Mesodermal cell (in vitro differentiated cells): ENCODE data around the gene DNAH8.

Source experiments
- H3K27ac ChIP-seq: 2 replicates; pipeline ENCODE4 v1.7.0; 2013; ENCODE audit warnings: mild to moderate bottlenecking, low read depth, low read length, moderate library complexity; ENCODE audit not compliant: severe bottlenecking
- H3K36me3 ChIP-seq: 2 replicates; pipeline ENCODE4 v1.7.1; 2013; ENCODE audit warnings: mild to moderate bottlenecking, low read length, moderate library complexity; ENCODE audit not compliant: control insufficient read depth, insufficient read depth
- H3K4me1 ChIP-seq: one replicate; pipeline ENCODE4 v1.7.1; 2013; ENCODE audit warnings: mild to moderate bottlenecking, low read length; ENCODE audit not compliant: insufficient read depth, control insufficient read depth, poor library complexity, severe bottlenecking
- H3K4me3 ChIP-seq: 2 replicates; pipeline ENCODE4 v1.7.0; 2013; ENCODE audit warnings: low read length, control low read depth, mild to moderate bottlenecking; ENCODE audit not compliant: insufficient read depth, poor library complexity, severe bottlenecking; ENCODE audit errors: extremely low read depth
- H3K9me3 ChIP-seq: 2 replicates; pipeline ENCODE4 v1.7.1; 2013; ENCODE audit warnings: mild to moderate bottlenecking, low read length, moderate library complexity; ENCODE audit not compliant: control insufficient read depth
- WGBS, 2 experiments: methylation state at CpG; one replicate each; pipeline ENCODE4 v1.1.5; 2013; ENCODE audit warnings: missing lambda C conversion rate in 2 of 2; ENCODE audit not compliant: insufficient coverage in 2 of 2; 5-methylcytosine and 5-hydroxymethylcytosine counted together

The DNAH8 gene

DNA sequence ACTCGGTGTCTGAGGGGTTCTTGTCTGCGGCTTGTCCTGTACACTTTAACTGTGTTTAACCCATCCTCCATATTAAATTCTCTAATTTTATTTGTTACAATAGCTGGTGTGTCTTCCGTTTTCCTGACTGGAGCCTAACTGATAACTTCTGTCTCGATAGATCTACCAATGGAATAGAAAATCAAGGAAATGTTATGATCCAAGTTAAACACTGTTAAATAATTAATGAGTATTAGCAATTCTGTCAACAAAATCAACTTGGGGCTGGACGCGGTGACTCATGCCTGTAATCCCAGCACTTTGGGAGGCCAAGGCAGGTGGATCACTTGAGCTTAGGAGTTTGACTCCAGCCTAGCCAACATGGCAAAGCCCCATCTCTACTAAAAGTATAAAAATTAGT, 81.7 kb downstream of the DNAH8 start:
- Histone ChIP-seq H3K4me1 (peaks cover 15% of the 10 kb centered on the region), H3K9me3 (no peaks in the 10 kb centered on the region), H3K27ac (peak overlapping the region; percentile 60), H3K4me3 (no peak overlapping the region), H3K36me3 (no peaks in the 10 kb centered on the region)
- 93% methylated on average over 2 of the region's 6 CpGs; no CpG with 5 or more reads in 1 of the 2 experiments for WGBS, 2 experiments

DNA sequence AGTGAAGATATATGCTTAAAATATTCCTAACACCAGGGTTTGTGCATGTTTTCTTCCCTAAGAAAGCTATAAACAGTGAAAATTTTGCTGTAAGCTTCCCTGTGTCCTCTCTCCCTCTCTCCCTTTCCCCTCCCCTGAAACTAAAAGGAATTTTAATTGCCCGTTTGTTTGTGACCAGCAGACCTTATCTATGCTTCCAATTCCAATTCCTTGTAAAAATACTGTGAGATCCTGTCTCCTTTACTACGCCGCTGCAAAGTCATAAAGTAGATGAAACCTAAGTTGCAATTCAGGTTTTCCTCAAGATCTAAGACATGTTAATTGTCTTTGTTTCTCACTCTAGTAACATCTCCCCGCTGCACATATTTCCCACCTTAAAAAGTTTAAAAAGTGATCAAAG, 82.3 kb downstream of the DNAH8 start:
- no peaks in the 10 kb centered on the region for H3K9me3 ChIP-seq
- H3K4me1 ChIP-seq: peaks cover 15% of the 10 kb centered on the region
- 48 to 59% methylated on average over 3 to 4 of the region's 4 CpGs for WGBS, 2 experiments
- H3K36me3 ChIP-seq: no peaks in the 10 kb centered on the region
- H3K27ac ChIP-seq: peak overlapping the region; percentile 81
- no peak overlapping the region for H3K4me3 ChIP-seq

DNA sequence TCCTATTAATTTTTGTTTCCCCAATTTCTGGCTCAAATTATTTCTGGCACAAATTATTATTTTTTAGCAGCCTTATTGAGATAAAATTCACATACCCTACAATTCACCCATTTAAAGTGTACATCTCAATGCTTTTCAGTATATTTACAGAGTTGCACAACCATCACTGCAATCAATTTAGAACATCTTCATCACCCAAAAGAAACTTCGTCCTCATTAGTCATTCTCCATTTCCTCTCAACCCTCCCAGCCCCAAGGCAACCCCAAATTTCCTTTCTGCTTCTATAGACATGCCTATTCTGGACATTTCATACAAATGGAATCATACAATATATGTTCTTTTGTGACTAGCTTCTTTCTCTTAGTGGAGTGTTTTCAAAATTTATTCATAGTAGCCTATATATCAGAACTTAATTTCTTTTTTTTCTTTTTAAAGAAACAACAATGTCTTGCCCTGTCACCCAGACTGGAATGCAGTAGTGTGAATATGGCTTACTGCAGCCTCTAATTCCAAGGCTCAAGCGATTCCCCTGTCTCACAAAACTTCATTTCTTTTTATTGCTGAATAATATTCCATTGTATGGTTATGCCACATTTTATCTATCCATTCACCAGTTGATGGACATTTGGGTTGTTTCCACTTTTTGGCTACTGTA, 84.5 kb downstream of the DNAH8 start:
- H3K27ac ChIP-seq: no peak overlapping the region
- peaks cover 15% of the 10 kb centered on the region for H3K4me1 ChIP-seq
- WGBS, 2 experiments: 67 to 80% methylated on average over 1 of the region's 2 CpGs
- H3K9me3 ChIP-seq: no peaks in the 10 kb centered on the region
- H3K36me3 ChIP-seq: no peaks in the 10 kb centered on the region
- no peak overlapping the region for H3K4me3 ChIP-seq

DNA sequence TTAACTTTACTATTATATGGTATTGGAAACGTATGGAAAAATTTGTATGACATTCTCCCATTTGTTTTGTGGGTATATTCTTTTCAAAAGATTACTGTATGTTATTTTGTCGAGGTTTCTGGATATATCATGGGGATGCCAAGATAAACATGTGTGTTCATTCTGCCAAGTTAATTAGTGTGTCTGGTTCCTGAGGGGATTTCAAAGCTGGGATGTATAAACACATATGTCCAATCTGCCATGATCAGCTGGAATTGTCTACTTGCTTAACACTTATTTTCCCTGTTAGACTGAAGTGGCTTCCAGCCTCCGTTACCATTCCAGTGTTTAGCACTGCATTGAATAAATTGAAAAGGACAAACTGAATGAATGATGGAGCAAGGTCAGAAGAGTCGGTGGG, 86.2 kb downstream of the DNAH8 start:
- no peaks in the 10 kb centered on the region for H3K9me3 ChIP-seq
- 94 to 100% methylated on average over 2 to 3 of the region's 4 CpGs for WGBS, 2 experiments
- H3K4me1 ChIP-seq: peaks cover 15% of the 10 kb centered on the region

DNA sequence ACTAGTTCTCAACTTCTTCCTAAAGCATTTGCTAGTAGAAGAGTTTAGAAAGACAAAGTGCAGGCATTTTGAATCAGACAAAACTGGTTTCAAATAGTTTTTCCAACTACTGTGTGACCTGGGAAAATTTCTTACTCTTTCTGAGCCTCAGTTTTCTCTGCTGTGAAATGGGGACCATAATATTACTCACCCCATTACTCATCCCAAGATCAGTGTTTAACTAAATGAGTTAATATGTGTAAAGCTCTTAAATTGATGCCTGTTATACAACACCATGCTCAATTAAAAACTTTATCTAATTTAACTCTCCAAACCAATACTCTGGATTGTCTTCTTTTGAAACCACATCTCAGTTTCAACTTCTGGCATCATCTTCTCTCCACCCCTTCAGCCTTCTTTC, 87.4 kb downstream of the DNAH8 start:
- Histone ChIP-seq H3K9me3 (no peaks in the 10 kb centered on the region), H3K36me3 (no peaks in the 10 kb centered on the region), H3K27ac (no peak overlapping the region), H3K4me1 (peaks cover 6% of the 10 kb centered on the region), H3K4me3 (no peak overlapping the region)

More for the DNA sequence above, 86.2 kb downstream of the DNAH8 start:
- Histone ChIP-seq H3K4me3 (no peak overlapping the region), H3K36me3 (no peaks in the 10 kb centered on the region), H3K27ac (no peak overlapping the region)

DNA sequence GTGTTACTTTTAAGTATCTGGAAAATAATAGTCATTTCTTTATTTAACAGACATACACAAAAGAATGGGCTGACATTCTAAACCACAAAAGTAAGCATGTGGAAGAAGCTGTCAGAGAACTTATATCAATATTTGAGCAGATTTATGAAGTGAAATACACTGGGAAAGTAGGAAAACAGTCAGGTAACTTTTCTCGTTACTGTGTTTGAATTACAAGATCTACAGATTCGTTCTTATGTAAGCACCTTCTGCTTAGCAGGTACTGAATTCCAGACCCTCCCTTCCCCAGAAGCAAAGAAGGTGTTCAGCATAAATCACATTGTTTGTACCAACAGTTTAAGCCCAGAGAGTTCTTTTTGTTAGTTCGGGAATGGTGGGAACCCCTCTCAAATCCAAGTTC, 88.0 kb downstream of the DNAH8 start:
- Histone ChIP-seq H3K36me3 (no peaks in the 10 kb centered on the region), H3K4me3 (no peak overlapping the region), H3K27ac (no peak overlapping the region), H3K9me3 (no peaks in the 10 kb centered on the region), H3K4me1 (no peaks in the 10 kb centered on the region)
- 94 to 100% methylated on average over 1 to 2 of the region's 3 CpGs for WGBS, 2 experiments

DNA sequence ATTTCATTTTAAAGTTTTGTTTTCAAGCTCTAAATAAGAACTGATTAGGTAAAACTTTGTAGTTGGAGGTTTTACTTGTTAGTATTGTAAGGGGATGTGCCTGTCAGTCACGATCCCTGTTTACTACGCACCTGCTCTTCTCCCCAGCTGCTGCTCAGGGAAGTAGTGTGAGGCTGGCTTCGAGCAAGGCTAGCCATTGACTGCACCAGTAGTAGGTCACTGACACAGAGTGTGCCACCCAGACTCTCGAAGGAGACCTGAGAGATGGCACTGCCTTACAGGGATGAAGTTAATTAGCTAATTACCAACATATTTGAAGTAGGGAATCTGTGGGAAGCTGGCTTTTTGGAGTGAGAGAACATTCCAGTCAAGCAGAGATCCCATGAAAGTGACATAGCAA, 89.2 kb downstream of the DNAH8 start:
- Histone ChIP-seq H3K4me1 (no peaks in the 10 kb centered on the region), H3K9me3 (no peaks in the 10 kb centered on the region), H3K4me3 (no peak overlapping the region), H3K36me3 (no peaks in the 10 kb centered on the region), H3K27ac (no peak overlapping the region)
- 60 to 96% methylated on average over 1 to 3 of the region's 4 CpGs for WGBS, 2 experiments

DNA sequence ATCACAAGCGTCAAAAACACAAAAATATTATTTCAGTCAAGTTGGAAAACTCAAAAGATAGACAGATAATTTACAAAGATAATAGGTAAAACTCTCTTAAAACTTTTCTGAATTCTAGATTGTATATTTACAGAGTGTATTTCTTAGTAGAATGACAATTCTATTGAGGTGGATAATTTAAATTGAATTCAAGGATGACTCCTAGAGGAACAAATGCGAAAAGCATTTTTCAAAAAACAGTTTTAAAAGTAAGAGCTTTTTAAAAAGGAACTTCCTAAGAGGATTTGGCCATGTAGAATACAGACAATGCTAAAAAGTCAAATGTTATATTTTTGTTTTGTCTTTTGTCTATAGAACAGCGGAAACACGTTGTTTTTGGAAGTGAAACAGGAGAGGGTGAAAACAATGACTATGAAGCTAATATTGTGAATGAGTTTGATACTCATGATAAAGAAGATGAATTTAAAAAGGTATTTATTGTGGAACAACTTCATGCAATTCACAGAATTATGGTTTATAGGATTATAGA, 90.1 kb downstream of the DNAH8 start:
- H3K36me3 ChIP-seq: no peaks in the 10 kb centered on the region
- H3K4me1 ChIP-seq: no peaks in the 10 kb centered on the region
- H3K4me3 ChIP-seq: no peak overlapping the region
- H3K9me3 ChIP-seq: no peaks in the 10 kb centered on the region
- 93 to 97% methylated on average over 3 of the region's 4 CpGs for WGBS, 2 experiments
- H3K27ac ChIP-seq: no peak overlapping the region

DNA sequence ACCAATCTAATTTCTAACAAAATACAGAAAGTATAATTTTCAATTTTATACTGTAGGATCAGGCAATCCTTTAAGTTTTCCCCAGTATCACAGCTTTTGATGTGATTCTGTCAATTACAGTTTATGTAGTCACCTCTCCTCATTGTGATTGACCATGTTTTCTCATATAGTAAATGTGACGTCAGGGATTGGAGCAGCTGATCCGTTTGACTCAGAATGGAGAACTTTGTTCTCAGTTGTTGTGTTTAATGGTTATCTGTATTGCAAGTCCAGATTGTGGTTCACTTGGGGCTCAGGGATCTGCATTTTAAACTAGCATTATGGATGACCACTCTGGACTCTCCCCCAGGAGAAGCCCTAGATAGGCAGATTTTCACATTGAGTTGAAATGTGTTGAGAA, 90.6 kb downstream of the DNAH8 start:
- Histone ChIP-seq H3K36me3 (no peaks in the 10 kb centered on the region), H3K4me3 (no peak overlapping the region), H3K9me3 (no peaks in the 10 kb centered on the region), H3K27ac (no peak overlapping the region), H3K4me1 (no peaks in the 10 kb centered on the region)
- WGBS, 2 experiments: 80 to 100% methylated on average over 1 to 2 of the region's 2 CpGs

DNA sequence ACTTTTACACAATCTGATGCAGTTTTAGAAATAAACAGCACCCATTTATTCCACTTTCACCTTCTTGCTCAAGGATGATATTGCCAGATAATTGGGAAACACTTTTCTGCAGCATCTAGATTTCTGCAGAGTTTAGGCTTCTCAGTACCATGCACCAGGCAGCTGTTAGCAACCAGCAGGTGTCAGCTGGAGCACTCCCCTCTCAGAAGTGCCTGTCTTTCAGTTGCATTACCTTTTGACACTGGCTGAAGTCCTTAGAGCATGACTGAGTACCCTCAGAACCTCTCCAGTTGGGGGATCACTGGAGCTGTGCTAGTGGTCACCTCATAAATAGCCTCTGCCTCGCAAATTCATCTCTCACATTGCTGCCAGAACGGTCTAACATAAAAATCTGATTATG, 91.2 kb downstream of the DNAH8 start:
- Histone ChIP-seq H3K36me3 (no peaks in the 10 kb centered on the region), H3K9me3 (no peaks in the 10 kb centered on the region), H3K27ac (no peak overlapping the region), H3K4me1 (no peaks in the 10 kb centered on the region), H3K4me3 (no peak overlapping the region)
- WGBS, 2 experiments: 100% methylated on average over 1 of the region's 2 CpGs; no CpG with 5 or more reads in 1 of the 2 experiments

DNA sequence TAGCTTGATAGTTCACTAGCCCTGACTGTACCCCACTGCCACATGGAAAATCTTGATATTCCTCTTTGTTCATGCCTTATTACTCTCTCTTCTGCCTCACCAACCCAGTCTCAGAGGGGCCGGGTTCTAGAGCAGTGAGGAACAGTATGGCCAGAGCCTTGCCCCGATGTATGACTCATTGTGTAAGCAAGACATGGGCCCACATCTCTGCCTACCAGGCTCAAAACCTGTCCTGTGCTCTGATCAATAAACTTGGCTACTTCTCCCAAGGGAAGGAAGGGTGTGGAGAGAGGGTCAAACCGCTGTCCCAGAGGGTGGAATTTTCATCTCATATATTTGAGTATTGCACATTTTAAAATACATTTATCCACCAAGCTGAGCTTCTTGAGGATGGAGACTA, 91.7 kb downstream of the DNAH8 start:
- Histone ChIP-seq H3K4me1 (no peaks in the 10 kb centered on the region), H3K9me3 (no peaks in the 10 kb centered on the region), H3K27ac (no peak overlapping the region), H3K36me3 (no peaks in the 10 kb centered on the region), H3K4me3 (no peak overlapping the region)
- 86 to 100% methylated on average over 2 of the region's 3 CpGs for WGBS, 2 experiments
